SK-N-MC (cell line): ENCODE data around the gene ZGRF1.

ENCODE experiments used
- DNase-seq: peaks from one replicate; pipeline ENCODE4 v3.0.0-alpha.2; 2011; ENCODE audit warnings: low read depth, low spot score
- H3K27ac ChIP-seq: fragments of 200-600 bp; sonication (generic); 2 replicates; pipeline ENCODE4 v1.5.1; 2016; ENCODE audit warnings: mixed run types
- H3K36me3 ChIP-seq: fragments of 200-600 bp; sonication (generic); 2 replicates; pipeline ENCODE4 v1.6.1; 2017; ENCODE audit warnings: antibody characterized with exemption, low read length, mixed read lengths; ENCODE audit not compliant: insufficient read depth
- H3K4me3 ChIP-seq: fragments of 200-600 bp; sonication (generic); 2 replicates; pipeline ENCODE4 v1.5.1; 2016
- H3K9ac ChIP-seq: fragments of 200-600 bp; sonication (generic); 2 replicates; pipeline ENCODE4 v1.8.0; 2017; ENCODE audit warnings: mixed run types, mixed read lengths; ENCODE audit not compliant: insufficient read length
- H3K9me3 ChIP-seq: fragments of 200-600 bp; sonication (generic); 2 replicates; pipeline ENCODE4 v1.6.1; 2017; ENCODE audit warnings: low read depth, mild to moderate bottlenecking, antibody characterized with exemption, low read length, moderate library complexity, mixed read lengths
- EZH2 ChIP-seq: fragments of 200-600 bp; sonication (generic); IDR thresholded peaks from one replicate; pipeline ENCODE4 v1.6.1; 2017; ENCODE audit warnings: antibody characterized with exemption
- FOXP2 ChIP-seq: optimal IDR thresholded peaks from 2 replicates; pipeline ENCODE3; 2011; ENCODE audit warnings: mild to moderate bottlenecking, moderate library complexity; ENCODE audit not compliant: insufficient read depth; ENCODE audit errors: extremely low read length, control extremely low read depth
- POLR2AphosphoS5 ChIP-seq: IDR thresholded peaks from 2 replicates; pipeline ENCODE4 v1.6.1; 2012; ENCODE audit warnings: mild to moderate bottlenecking, low read depth, low read length, borderline replicate concordance

The ZGRF1 gene

GRCh38 chr4:112552668-112553067 is 84.0 kb downstream of the ZGRF1 start:
- Histone ChIP-seq H3K36me3 (no peaks in the 10 kb centered on the region; the same call in 1 of the 2 replicates), H3K27ac (no peak overlapping the region), H3K9ac (no peak overlapping the region), H3K9me3 (no peaks in the 10 kb centered on the region), H3K4me3 (no peak overlapping the region)
- no peak for DNase-seq
- TF ChIP-seq FOXP2 (no peak), EZH2 (no peak), POLR2AphosphoS5 (no peak)

- H3K4me3 ChIP-seq: no peak overlapping the region
Observed at GRCh38 chr4:112550728-112551127, 86.0 kb downstream of the ZGRF1 start.

GRCh38 chr4:112546476-112546875 is 90.2 kb downstream of the ZGRF1 start:
- no peak overlapping the region for H3K27ac ChIP-seq
- no peaks in the 10 kb centered on the region for H3K36me3 ChIP-seq
- no peak overlapping the region for H3K9ac ChIP-seq
- no peak overlapping the region for H3K4me3 ChIP-seq
- H3K9me3 ChIP-seq: no peaks in the 10 kb centered on the region
- no peak for DNase-seq
- TF ChIP-seq EZH2: no peak
- no peak for TF ChIP-seq POLR2AphosphoS5
- TF ChIP-seq FOXP2: no peak

More at GRCh38 chr4:112550728-112551127, 86.0 kb downstream of the ZGRF1 start:
- no peak for DNase-seq
- no peak for TF ChIP-seq FOXP2
- no peak for TF ChIP-seq EZH2
- TF ChIP-seq POLR2AphosphoS5: no peak
- H3K27ac ChIP-seq: no peak overlapping the region
- no peaks in the 10 kb centered on the region for H3K36me3 ChIP-seq
- H3K9me3 ChIP-seq: no peaks in the 10 kb centered on the region
- no peak overlapping the region for H3K9ac ChIP-seq

- TF ChIP-seq FOXP2: no peak
- TF ChIP-seq POLR2AphosphoS5: no peak
- no peak for TF ChIP-seq EZH2
- Histone ChIP-seq H3K36me3 (no peaks in the 10 kb centered on the region), H3K27ac (no peak overlapping the region), H3K9ac (no peak overlapping the region), H3K4me3 (no peak overlapping the region), H3K9me3 (no peaks in the 10 kb centered on the region)
- DNase-seq: no peak
Observed at GRCh38 chr4:112545346-112545745, 91.4 kb downstream of the ZGRF1 start.

- Histone ChIP-seq H3K9me3 (no peaks in the 10 kb centered on the region), H3K9ac (no peak overlapping the region), H3K36me3 (no peaks in the 10 kb centered on the region), H3K4me3 (no peak overlapping the region), H3K27ac (no peak overlapping the region)
- no peak for TF ChIP-seq EZH2
- no peak for TF ChIP-seq POLR2AphosphoS5
- TF ChIP-seq FOXP2: no peak
- no peak for DNase-seq
Observed at GRCh38 chr4:112540695-112541094, 96.0 kb downstream of the ZGRF1 start.

- no peak for DNase-seq
Observed at GRCh38 chr4:112536123-112536522, 100.6 kb downstream of the ZGRF1 start.

GRCh38 chr4:112532267-112532666 is 104.4 kb downstream of the ZGRF1 start:
- no peak for TF ChIP-seq FOXP2
- no peak for TF ChIP-seq EZH2
- TF ChIP-seq POLR2AphosphoS5: no peak
- Histone ChIP-seq H3K9me3 (no peaks in the 10 kb centered on the region), H3K4me3 (no peak overlapping the region), H3K36me3 (no peaks in the 10 kb centered on the region), H3K27ac (no peak overlapping the region), H3K9ac (no peak overlapping the region)
- no peak for DNase-seq

More at GRCh38 chr4:112536123-112536522, 100.6 kb downstream of the ZGRF1 start:
- Histone ChIP-seq H3K9me3 (no peaks in the 10 kb centered on the region), H3K36me3 (no peaks in the 10 kb centered on the region), H3K27ac (no peak overlapping the region), H3K9ac (no peak overlapping the region), H3K4me3 (no peak overlapping the region)
- no peak for TF ChIP-seq FOXP2
- TF ChIP-seq POLR2AphosphoS5: no peak
- no peak for TF ChIP-seq EZH2

- H3K9ac ChIP-seq: no peak overlapping the region
- H3K4me3 ChIP-seq: no peak overlapping the region
- H3K9me3 ChIP-seq: no peaks in the 10 kb centered on the region
- TF ChIP-seq POLR2AphosphoS5 (no peak), EZH2 (no peak), FOXP2 (no peak)
- H3K36me3 ChIP-seq: no peaks in the 10 kb centered on the region
- H3K27ac ChIP-seq: no peak overlapping the region
- no peak for DNase-seq
Observed at GRCh38 chr4:112531146-112531545, 105.6 kb downstream of the ZGRF1 start.

GRCh38 chr4:112526061-112526460 is 110.6 kb downstream of the ZGRF1 start:
- TF ChIP-seq POLR2AphosphoS5 (no peak), FOXP2 (no peak), EZH2 (no peak)
- Histone ChIP-seq H3K9me3 (no peaks in the 10 kb centered on the region), H3K4me3 (no peak overlapping the region), H3K36me3 (no peaks in the 10 kb centered on the region), H3K9ac (no peak overlapping the region), H3K27ac (no peak overlapping the region)
- DNase-seq: no peak
